HG03432 (cell line): ENCODE data around the gene IER3.
A peak's percentile ranks its signal among the peaks of the same experiment; 100 is the strongest.

Experiments used
- ATAC-seq: cut with Tn5 transposase; IDR thresholded peaks from one replicate; pipeline ENCODE4 v1.9.1; 2021; ENCODE audit warnings: mild to moderate bottlenecking, moderate library complexity; ENCODE audit not compliant: unreplicated experiment

IER3 gene

DNA sequence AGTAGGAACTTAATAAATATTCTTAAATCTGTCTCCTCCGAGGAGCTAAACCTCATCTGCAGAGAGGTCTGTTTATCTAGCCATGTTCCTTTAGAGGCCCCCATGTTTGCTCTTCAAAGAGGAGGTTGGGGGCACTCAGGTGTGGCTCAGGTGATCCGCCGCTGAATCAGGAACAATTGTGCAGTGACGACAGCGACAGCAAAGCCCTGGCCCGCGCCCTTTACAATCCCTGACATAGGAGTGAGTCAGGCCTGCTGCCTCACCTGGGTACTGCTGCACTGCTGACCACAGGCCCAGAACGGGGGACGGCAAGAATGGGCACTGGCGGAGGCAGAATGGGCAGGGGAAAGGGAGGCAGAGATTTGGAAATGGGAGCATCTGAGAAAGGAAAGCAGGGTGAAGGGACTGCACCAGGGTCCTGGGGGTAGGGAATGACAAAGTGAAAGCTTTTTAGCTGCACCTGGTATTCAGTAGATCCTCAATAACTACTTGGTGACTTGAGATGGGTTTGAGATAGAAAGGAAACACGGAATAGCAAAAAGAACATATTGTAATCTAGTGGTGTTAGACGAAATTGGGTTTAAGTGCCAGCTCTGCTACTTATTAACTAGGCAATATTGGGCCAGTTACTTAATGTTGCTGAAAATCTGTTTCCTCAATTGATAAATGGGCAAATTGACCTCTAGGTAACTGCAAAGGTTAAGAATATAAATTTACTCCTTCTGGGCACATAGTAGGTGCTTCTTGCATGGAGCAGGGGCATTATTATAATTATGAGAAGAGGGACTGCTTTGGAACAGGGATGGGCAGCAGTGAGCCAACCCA is 5.4 kb upstream of the IER3 start:
- ATAC-seq: no peak

DNA sequence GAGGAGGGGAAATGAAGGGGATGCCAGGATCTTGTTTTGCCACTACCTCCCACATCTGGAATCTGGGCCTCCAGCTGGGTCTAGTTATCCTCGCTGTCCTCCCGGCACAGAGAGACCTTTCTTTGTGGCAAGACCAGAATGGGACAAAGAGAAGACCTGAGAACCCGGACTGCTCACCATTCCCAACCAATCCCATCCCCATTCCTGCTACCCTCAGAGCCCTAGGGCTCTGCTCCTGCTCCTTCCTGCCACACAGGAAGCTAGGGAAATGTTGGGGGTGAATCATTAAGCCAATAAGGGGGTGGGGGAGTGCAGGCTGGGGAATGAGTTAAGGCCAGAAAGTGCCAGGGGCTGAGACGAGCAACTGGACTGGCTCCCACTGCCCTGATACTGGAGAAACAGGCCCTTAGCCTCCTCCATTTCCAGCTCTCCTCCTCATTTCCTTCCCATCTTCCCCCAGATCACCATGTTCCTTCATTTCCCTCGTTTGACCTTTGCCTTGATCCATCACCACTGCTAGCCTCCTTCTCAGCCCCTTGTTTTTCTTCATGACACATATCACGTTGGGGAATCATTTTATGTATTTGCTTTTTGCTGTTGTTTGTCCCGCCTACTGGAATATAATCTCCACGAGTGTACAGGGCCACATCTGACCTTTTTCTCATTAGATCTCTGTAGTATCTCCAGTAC is 4.6 kb upstream of the IER3 start:
- ATAC-seq: no peak

DNA sequence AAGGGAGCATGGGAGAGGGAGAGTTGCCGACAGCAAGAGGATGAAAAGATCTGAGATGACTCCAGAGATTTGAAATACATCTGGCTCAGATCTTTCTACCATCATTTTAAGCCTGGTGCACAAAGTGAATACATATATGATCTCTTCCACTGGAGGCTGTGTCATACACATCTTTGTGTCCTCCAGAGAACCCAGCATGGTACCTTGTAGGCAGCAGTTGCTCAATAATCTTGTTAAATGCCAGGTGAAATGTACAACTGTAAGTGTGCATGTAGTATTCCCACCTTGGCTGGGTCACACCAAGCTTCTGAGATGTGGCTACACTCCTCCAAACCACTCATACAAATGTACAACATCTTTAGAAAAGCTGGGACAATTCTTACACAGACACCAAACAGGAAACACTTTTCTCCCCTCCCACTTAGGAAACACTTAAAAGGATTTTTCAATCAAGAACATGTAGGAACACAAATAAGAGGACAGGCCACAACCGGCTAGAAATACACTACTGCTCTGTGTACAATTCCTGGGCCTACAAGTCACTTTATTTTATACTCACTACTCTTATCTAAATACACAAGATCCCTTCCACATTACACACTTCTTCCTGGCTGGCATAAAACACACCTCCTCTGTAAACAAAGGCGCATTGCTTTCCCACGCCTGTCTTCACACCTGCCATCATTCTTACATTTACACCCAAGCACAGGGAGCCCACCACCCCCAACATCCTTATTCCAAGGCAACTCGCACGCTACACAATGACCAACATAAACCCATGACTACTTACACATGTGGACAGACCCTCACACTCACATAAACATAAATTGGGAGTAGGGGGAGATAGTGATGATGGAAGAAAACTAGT is 3.8 kb upstream of the IER3 start:
- ATAC-seq: no peak

DNA sequence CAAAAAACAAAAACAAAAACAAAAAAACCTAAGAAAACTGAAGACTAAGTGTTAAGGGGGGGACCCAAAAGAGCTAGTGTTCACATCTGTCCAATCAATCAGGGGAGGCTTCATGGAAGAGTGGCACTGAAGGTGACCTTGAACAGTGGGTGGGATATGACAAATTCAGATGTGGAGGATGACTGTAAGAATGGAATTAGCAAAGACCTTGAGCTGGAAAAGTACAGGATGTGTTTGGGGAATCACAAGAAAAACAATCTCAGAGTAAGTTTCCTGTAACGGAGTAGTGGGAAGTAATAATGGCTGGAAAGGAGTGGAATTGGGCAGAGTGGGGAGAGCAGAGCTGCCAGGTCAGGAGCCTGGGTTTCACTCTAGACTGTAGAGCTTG is 2.9 kb upstream of the IER3 start:
- ATAC-seq: no peak

DNA sequence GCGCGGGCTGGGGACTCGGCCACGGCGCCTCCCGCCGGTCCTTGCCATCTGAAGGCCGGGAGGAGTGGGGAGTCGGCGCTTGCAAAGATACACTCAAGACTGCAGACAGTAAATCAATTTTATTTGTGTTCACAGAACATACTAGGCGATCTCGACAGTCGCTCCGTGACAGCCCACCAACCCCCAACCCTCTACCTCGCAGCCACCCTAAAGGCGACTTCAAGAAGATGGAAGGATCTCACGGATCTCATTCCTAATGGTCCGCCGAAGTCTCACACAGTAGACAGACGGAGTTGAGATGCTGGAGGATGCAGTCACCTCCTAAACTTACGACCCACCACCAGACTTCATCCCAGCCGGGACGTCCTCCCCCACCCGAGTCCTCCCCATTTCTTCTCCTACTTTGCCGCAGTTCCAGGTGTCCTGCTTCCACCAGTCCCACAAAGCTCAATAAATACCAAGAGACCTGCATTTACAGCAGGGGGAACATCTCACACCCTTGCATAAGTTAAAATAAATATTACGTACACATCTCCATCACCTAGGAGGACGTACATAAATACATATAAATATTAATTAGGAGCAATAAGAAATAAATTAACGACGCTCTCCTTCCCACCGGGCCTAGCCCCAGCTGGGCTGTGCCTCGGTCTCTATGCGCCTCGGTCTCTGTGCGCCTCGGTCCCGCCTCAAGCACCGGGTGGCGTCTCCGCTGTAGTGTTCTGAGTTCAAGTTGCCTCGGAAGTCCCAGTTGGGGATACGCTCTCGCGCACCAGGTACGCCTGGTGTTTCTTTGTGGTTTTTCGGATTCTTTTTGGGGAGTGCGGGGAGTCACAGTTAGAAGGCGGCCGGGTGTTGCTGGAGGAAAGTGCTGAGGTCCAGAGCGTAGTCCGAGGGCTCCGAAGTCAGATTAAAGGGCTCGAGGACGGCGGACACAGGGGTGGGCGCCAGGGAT is 971 bp downstream of the IER3 start:
- ATAC-seq: peak; percentile 5

DNA sequence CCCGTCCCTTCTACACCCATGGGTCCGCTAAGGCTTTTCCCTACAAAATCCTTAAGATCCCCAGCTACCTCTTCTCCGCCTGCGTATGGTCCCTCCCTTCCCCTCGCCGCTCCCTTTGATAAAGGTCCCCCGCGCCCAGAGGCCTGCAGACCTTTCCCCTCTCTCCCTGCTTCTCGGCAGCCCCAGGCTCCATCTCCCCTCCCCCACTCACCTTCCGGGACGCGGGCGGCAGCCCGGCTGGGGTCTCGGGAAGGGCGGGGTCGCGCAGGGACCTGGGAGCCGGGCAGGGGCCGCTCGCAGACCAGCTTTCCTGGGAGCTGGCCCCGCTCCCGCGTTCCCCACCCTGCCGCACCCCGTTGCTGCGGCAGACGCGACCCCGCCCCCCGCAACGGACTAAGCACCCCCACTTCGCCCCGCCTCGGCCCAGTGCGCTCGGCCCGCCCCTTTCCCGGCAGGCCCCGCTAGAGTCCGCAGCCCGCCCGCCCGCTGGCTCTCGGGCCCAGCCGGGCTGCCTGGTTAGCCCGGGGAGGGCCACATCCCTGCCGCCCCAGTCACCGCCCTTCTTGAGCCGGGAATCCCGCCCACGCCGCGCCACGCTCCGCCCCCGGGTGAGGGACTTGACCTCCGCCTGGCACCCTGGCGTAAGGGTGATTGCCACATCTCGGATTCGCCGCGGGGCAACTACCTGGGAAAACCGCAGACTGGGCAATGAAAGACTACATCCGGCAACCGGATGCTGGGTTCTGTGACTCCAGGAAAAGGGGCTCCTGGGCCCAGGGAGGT is 1.8 kb downstream of the IER3 start, which contains the start of gene FLOT1:
Gene FLOT1 (minus strand): TSS at position 372 of the 783 bp plus-strand sequence. CDS start 498 bp downstream, outside the sequence.
- peak; percentile 76 for ATAC-seq

DNA sequence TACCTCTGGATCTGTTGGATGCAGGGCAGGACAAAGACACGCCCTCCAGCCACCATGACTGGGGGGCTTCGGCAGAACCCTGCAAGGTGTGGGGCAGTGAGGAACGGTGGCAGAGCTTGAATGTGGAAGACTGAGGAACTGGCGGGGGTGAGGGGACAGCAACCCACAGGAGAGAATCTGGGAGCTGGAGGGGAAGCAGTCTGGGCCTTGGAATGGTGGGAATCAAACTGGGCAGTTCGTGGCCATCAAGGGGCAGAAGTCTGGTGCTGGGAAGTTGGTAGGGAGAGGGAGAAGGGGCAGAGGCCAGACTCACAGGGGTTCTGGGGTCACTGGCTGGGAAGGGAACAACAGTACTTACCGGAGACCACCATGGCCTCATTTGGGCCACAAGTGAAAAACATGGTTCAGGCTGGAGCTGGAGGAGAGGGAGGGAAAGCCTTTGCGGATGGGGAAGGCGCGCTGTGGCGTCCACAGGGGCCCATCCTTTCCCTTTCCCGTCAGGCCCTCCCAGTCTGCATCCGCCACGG is 2.5 kb downstream of the IER3 start:
- ATAC-seq: peak; percentile 3

DNA sequence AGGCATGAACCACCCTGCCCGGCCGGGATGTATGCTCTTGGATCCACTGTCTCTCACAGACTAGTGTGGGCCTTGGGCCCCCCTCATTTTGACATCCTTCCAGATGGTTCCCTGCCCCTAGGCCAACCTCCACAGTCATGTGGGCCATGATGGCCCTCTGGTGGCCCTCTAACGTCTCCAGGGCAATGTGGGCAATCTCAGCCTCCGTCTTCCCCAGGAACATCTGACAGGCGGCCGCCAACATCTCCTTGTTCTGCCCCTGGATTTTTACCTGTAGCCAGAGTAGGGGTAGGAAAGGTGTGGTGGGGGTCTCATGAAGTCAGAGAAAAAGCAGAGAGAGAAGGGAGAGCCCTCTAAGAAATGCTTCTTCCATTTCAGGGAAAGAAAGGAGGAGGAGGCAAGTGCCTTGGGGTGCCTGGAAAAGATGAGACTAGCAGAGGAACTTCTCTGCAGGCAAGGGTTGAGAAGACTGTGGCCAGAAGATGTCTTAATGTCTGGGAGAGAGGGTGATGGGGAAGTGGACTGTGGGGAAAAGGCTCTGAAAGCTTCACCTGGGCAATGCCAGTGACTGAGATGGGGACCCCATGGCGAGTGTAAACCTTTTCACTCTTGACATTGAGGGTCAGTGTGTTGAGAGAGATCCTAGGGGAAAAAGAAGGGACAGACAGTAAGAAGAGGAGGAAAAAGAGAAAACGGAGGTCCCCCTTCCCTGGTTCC is 3.1 kb downstream of the IER3 start:
- ATAC-seq: no peak

DNA sequence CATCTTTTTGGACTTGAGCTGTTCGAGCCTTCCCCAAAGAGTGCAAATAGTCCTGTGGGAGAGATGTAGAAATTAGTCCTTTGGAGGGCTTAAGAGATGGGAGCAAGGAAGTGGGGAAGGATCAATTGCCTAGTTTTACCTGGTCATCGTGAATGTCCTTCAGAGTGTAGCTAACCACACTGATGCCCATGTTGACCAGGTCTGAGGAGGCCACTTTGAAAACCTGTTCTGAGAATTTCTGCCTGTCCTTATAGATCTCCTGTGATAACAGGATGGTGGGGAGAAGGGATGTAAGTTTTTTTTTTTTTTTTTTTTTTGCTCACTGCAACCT is 3.8 kb downstream of the IER3 start:
- ATAC-seq: no peak

DNA sequence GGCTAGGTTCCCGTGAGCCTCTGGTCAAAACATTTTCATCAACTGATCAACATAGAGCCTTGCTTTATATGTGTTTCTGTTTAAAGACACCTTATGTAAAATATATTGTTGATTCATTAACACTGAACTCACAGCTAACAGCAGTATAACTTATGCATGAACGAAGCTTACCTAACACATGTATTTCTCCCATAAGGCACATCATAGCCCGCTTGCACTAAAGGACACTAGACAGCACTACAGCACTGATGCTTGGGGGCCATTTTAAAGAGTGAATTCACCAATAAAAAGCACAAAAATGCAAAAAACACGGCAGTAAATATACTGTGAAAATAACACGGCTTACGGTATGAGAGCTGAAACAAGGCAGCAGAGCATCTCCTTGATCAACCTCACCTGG is 5.8 kb downstream of the IER3 start:
- no peak for ATAC-seq

DNA sequence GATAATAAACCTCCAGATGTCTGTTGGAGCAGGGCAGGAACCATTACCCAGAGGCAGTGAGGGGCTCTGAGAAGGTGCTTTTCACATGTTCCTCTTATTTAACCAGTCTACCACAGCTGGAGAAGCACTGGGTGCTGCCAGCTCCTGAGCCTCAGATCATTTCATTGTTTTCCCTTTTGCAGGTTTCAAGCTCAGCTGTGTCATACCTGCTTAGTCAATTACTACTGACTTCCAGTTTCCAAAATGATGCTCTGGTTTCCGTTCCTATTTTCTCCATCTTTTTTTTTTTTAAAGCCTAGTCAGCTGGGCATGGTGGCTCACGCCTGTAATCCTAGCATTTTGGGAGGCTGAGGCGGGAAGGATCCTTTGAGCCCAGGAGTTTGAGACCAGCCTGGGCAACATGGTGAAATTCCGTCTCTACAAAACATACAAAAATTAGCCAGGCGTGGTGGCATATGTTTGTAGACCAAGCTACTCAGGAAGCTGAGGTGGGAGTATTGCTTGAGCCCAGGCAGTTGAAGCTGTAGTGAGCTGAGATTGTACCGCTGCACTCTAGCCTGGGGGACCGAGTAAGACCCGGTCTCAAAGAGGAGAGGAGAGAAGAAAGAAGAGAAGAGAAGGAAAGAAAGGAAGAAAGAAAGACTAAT is 8.6 kb downstream of the IER3 start:
- peak; percentile 42 for ATAC-seq

DNA sequence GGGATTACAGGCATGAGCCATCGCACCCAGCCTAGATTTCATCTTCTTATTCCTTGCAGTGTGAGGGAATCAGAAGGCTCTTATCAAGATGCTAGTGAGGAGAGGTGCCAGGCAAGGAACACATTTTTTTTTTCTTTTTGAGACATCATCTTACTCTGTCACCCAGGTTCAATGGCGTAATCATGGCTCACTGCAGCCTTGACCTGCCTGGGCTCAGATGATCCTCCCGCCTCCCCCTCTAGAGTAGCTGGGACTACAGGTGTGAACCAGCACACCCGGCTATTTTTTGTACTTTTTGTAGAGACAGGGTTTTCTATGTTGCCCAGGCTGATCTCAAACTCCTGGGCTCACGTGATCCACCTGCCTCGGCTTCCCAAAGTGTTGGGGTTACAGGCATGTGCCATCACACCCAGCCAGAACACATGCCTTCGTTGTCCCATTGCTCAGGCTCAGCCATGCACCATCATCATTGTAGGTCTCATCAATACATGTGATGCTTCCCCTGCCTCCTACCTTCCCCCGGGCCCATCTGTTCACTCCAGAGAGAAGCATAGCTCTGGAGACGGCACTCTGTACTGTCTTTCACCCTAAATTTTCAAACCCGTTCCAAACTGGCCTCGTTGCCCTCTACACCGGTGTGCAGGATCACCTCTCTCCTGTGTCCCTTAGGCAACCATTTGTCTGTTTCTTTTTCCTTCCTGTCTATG is 12.0 kb downstream of the IER3 start:
- ATAC-seq: no peak

DNA sequence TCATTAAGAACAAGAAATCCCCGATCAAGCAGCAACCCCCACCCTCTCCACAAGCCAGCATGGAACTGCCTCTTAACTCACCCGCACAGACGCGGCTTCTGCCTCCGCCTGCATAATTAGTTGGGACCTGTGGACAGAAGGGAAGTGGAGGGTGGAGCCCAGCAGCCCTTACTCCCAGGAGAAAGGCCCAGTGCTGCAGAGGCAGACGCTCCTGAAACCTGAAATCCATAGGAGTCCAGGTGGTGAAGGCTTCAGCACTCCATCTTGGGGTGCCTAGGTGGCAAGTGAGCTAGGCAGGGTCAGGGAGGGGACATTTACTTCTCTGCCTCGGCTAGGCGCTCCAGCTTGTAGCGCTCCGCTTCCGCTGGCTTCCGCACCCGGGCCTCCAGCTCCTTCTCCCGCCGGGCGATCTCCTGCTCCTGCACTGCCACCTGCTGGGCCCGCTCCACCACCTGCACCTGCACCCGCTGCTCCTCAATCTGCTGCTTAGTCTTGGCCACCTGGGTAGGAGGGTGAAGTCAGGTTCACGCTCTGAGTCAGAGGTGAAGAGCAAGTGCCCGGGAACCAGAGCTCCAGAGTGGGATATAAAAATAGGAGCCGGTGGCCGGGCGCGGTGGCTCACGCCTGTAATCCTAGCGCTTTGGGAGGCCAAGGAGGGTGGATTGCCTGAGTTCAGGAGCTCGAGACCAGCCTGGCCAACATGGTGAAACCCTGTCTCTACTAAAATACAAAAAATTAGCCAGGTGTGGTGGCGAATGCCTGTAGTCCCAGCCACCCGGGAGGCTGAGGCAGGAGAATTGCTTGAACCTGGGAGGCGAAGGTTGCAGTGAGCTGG is 13.5 kb downstream of the IER3 start:
- peak; percentile 73 for ATAC-seq

DNA sequence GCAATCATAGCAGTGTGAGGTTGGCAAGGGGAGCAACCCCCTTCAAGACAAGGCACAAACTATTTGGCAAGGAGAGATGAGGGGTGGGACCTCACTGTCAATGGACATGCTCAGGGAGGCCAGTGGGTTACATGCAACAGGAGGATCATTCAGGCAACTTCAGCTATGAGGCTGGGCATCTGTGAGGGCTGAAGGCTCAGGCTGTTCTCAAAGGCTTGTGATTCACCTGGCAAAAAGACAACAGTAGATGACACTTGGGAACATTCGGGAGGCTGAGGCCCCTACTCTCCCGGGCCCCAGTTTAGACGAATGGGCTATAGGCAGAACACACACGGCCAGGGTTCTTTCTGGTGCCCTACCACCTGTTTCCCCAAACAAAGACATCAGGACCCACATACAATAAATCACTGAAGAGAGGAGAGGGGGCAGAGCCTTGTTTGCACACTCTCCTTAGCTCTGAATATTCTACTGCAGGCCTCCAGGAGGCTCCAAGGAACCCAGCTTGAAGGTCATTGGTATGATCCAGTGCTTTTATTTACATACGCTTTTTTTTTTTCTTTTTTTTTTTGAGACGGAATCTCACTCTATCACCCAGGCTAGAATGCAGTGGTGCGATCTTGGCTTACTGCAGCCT is 16.3 kb downstream of the IER3 start:
- ATAC-seq: no peak

DNA sequence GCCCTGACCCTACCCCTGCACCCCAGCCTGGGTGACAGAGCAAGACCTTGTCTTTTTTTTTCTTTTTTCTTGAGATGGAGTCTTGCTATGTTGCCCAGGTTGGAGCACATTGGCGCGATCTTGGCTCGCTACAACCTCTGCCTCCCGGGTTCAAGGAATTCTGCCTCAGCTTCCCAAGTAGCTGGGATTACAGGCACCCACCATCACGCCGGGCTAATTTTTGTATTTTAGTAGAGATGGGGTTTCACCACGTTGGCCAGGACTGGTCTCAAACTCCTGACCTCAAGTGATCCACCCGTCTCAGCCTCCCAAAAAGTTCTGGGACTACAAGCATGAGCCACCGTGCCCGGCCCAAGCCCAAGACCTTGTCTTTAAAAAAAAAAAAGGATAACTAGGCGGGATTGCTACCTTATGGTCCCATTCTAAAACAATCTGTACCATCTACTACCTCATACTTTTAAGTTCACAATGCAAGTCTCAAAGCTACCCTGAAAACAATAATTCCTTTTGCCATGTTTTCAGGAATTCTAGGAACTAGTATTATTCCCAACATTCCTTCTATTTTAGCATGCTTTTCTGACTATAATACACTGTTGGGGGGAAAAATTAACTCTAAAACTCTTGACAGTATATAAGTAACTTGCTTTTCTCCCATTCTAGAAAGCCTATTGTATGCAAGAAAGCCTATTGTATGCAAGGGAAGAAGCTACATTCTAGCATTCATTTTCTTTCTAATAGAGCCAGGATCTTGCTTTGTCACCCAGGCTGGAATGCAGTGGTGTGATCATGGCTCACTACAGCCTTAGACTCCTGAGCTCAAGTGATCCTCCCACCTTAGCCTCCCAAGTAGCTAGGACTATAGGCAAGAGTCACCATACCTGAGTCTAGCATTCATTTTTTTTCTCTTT is 17.6 kb downstream of the IER3 start:
- ATAC-seq: no peak
